Testis (tissue), 2 donors: ENCODE results near the gene FNIP1.

ENCODE experiments used
- CTCF ChIP-seq, 3 experiments: fragments of 450-650 bp in 2 of 3; fragments of 200-600 bp in 1 of 3; sonication (generic) in 1 of 3; IDR thresholded peaks; one replicate each; pipeline ENCODE4 v1.5.1; 2016 to 2019; ENCODE audit warnings: antibody characterized with exemption in 3 of 3, mild to moderate bottlenecking in 2 of 3, moderate library complexity in 1 of 3
- POLR2A ChIP-seq: fragments of 450-650 bp; IDR thresholded peaks from one replicate; pipeline ENCODE4 v1.6.1; 2017; ENCODE audit warnings: antibody characterized with exemption, mild to moderate bottlenecking, moderate library complexity

DNA sequence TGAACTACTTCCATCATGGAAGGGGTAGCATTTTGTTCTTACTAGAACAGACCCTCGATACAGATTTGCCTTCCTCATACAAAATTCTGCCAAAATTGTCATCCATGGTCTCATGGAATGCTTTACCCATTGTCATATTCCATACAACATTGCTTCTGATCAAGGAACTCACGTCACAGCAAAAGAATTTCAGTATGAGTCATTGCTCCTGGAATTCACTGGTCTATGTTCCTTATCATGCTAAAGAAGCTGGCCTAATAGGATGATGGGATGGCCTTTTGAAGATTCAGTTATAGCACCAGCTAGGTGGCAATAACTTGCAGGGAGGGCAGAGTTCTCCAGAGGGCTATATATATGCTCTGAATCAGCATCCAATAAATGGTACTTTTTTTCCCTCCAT, 18.2 kb upstream of the FNIP1 start:
- TF ChIP-seq CTCF (IDR thresholded peaks at IDR 0.05) (no peak), POLR2A (no peak)
